Endodermal cell (in vitro differentiated cells): Measurements from ENCODE around the gene BFSP2. TPM values are rescaled to one million over a fixed set of nuclear protein-coding genes. Genes with fewer than 3 reads are reported as not detected.

Source experiments
- DNase-seq: peaks from one replicate; pipeline ENCODE4 v3.0.0-alpha.2; 2017
- H3K27ac ChIP-seq: 2 replicates; pipeline ENCODE4 v1.5.1; 2013; ENCODE audit warnings: mild to moderate bottlenecking, low read depth, low read length, moderate library complexity
- H3K27me3 ChIP-seq: 2 replicates; pipeline ENCODE4 v1.6.1; 2013; ENCODE audit warnings: mild to moderate bottlenecking, low read length, moderate library complexity; ENCODE audit not compliant: insufficient read depth, control insufficient read depth, poor library complexity, severe bottlenecking
- H3K36me3 ChIP-seq: 2 replicates; pipeline ENCODE4 v1.7.0; 2013; ENCODE audit warnings: mild to moderate bottlenecking, low read length, moderate library complexity; ENCODE audit not compliant: control insufficient read depth, insufficient read depth
- H3K4me1 ChIP-seq: one replicate; pipeline ENCODE4 v1.7.0; 2013; ENCODE audit warnings: low read length; ENCODE audit not compliant: control insufficient read depth, insufficient read depth
- H3K4me3 ChIP-seq: 2 replicates; pipeline ENCODE4 v1.5.1; 2013; ENCODE audit warnings: mild to moderate bottlenecking, low read length, moderate library complexity
- H3K9ac ChIP-seq: 2 replicates; pipeline ENCODE4 v1.6.1; 2013; ENCODE audit warnings: mild to moderate bottlenecking, low read length, moderate library complexity; ENCODE audit not compliant: poor library complexity, severe bottlenecking; ENCODE audit errors: extremely low read depth
- H3K9me3 ChIP-seq: 2 replicates; pipeline ENCODE4 v1.6.1; 2013; ENCODE audit warnings: mild to moderate bottlenecking, low read length, moderate library complexity; ENCODE audit not compliant: control insufficient read depth
- H3K27ac Mint-ChIP-seq: 2 replicates; pipeline ENCODE4 v1.8.0; 2020; ENCODE audit warnings: mixed read lengths
- H3K27me3 Mint-ChIP-seq: 2 replicates; pipeline ENCODE4 v1.8.0; 2021; ENCODE audit warnings: mild to moderate bottlenecking, mixed read lengths; ENCODE audit not compliant: insufficient read depth
- H3K36me3 Mint-ChIP-seq: 2 replicates; pipeline ENCODE4 v1.8.0; 2020; ENCODE audit warnings: low read depth, mixed read lengths
- H3K4me1 Mint-ChIP-seq: 2 replicates; pipeline ENCODE4 v1.8.0; 2020; ENCODE audit warnings: mixed read lengths
- H3K4me3 Mint-ChIP-seq: 2 replicates; pipeline ENCODE4 v1.8.0; 2020; ENCODE audit warnings: mild to moderate bottlenecking, moderate library complexity, mixed read lengths
- H3K9me3 Mint-ChIP-seq: 2 replicates; pipeline ENCODE4 v1.8.0; 2020; ENCODE audit warnings: mild to moderate bottlenecking, mixed read lengths
- CTCF ChIP-seq: fragments of 200-600 bp; sonication (generic); conservative IDR thresholded peaks from 2 replicates; pipeline ENCODE4 v1.5.0; 2021; ENCODE audit warnings: antibody characterized with exemption, mild to moderate bottlenecking
- WGBS, 2 experiments: methylation state at CpG; one replicate each; pipeline versions ENCODE4 v1.1.5 to v1.1.7; 2013; ENCODE audit warnings: missing lambda C conversion rate in 2 of 2, mixed read lengths in 1 of 2; ENCODE audit not compliant: insufficient coverage in 1 of 2, insufficient read length in 1 of 2; 5-methylcytosine and 5-hydroxymethylcytosine counted together
- total RNA-seq, 2 donors: library from RNA; stranded (reverse); fragmentation: NEBNext Ultra II Directional in 1 of 2; extraction: Animal tissue kit (Norgen Biotek cat#: 25700) in 1 of 2; gene quantifications; 2 replicates in 1 of 2; 3 replicates in 1 of 2; pipeline ENCODE4 v1.2.1, GENCODE V29; 2021

Gene BFSP2
- total RNA-seq, 2 donors from 2014 or later = not detected

- Histone ChIP-seq H3K9ac (no peak overlapping the region), H3K4me3 (no peak overlapping the region), H3K4me1 (no peaks in the 10 kb centered on the region), H3K36me3 (no peaks in the 10 kb centered on the region), H3K27me3 (no peaks in the 10 kb centered on the region), H3K27ac (no peak overlapping the region), H3K9me3 (peaks cover 6% of the 10 kb centered on the region)
- Mint-ChIP-seq H3K9me3 (peaks cover 8% of the 10 kb centered on the region), H3K36me3 (no peaks in the 10 kb centered on the region), H3K4me1 (peaks cover 2% of the 10 kb centered on the region), H3K27me3 (no peaks in the 10 kb centered on the region), H3K27ac (no peak overlapping the region), H3K4me3 (no peak overlapping the region)
- WGBS, 2 experiments = 87 to 100% methylated on average over 1 to 2 of the region's 2 CpGs
- no peak for DNase-seq
- TF ChIP-seq CTCF = no peak
These were observed 38.8 kb upstream of the BFSP2 start for GRCh38 chr3:133361011-133361410.

- no peaks in the 10 kb centered on the region for H3K27me3 ChIP-seq
- H3K36me3 Mint-ChIP-seq = no peaks in the 10 kb centered on the region
- peaks cover 2% of the 10 kb centered on the region for H3K9me3 ChIP-seq
- no peak for TF ChIP-seq CTCF
- peaks cover 4% of the 10 kb centered on the region for H3K9me3 Mint-ChIP-seq
- no peak overlapping the region for H3K27ac Mint-ChIP-seq
- DNase-seq = no peak
- H3K9ac ChIP-seq = no peak overlapping the region
- H3K27me3 Mint-ChIP-seq = no peaks in the 10 kb centered on the region
- H3K36me3 ChIP-seq = no peaks in the 10 kb centered on the region
- no peak overlapping the region for H3K27ac ChIP-seq
- no peak overlapping the region for H3K4me3 ChIP-seq
- peaks cover 2% of the 10 kb centered on the region for H3K4me1 Mint-ChIP-seq
- WGBS, 2 experiments = 92 to 100% methylated on average over 2 to 3 of the region's 4 CpGs
- H3K4me1 ChIP-seq = no peaks in the 10 kb centered on the region
- no peak overlapping the region for H3K4me3 Mint-ChIP-seq
These were observed 38.4 kb upstream of the BFSP2 start for GRCh38 chr3:133361435-133361834.

GRCh38 chr3:133362539-133362938 lies 37.3 kb upstream of the BFSP2 start:
- H3K9me3 ChIP-seq = no peaks in the 10 kb centered on the region
- Mint-ChIP-seq H3K4me3 (no peak overlapping the region), H3K9me3 (no peaks in the 10 kb centered on the region), H3K27me3 (no peaks in the 10 kb centered on the region), H3K4me1 (peaks cover 2% of the 10 kb centered on the region), H3K27ac (no peak overlapping the region), H3K36me3 (no peaks in the 10 kb centered on the region)
- no peak for DNase-seq
- 85 to 87% methylated on average over 4 of the region's 4 CpGs for WGBS, 2 experiments
- H3K4me1 ChIP-seq = no peaks in the 10 kb centered on the region
- no peak overlapping the region for H3K9ac ChIP-seq
- H3K36me3 ChIP-seq = no peaks in the 10 kb centered on the region
- H3K27ac ChIP-seq = no peak overlapping the region
- no peaks in the 10 kb centered on the region for H3K27me3 ChIP-seq
- no peak overlapping the region for H3K4me3 ChIP-seq
- no peak for TF ChIP-seq CTCF
